HG03108 (cell line): ENCODE measurements around the gene SMPD3.

Experiments used
- ATAC-seq: cut with Tn5 transposase; IDR thresholded peaks from one replicate; pipeline ENCODE4 v1.9.1; 2021; ENCODE audit warnings: moderate library complexity; ENCODE audit not compliant: unreplicated experiment

Gene SMPD3

GRCh38 chr16:68371706-68372380, 76.5 kb downstream of the SMPD3 start:
- ATAC-seq: no peak

- ATAC-seq: no peak
These were observed 77.0 kb downstream of the SMPD3 start for GRCh38 chr16:68371276-68371651.

- ATAC-seq: no peak
These were observed 77.6 kb downstream of the SMPD3 start for GRCh38 chr16:68370581-68371275.

- peak; percentile 61 for ATAC-seq
These were observed 78.4 kb downstream of the SMPD3 start for GRCh38 chr16:68369697-68370580.

DNA sequence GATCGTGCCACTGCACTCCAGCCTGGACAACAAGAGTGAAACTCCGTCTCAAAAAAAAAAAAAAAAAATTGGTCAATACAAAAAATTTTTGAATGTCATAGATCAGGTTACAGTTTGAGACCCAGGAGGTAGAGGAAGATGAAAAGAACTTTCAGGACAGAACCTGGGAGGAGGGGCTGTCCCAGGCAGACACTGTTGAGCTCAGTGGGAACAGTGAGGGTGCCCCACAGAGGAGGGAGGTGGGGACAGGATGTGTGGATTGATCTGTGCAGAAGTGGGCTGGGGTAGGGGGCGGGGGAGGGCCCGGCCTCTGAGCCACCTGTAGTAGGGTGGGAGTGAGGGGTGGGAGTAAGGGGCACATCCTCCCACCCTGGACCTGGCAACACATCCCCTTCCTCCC, 79.1 kb downstream of the SMPD3 start:
- no peak for ATAC-seq

DNA sequence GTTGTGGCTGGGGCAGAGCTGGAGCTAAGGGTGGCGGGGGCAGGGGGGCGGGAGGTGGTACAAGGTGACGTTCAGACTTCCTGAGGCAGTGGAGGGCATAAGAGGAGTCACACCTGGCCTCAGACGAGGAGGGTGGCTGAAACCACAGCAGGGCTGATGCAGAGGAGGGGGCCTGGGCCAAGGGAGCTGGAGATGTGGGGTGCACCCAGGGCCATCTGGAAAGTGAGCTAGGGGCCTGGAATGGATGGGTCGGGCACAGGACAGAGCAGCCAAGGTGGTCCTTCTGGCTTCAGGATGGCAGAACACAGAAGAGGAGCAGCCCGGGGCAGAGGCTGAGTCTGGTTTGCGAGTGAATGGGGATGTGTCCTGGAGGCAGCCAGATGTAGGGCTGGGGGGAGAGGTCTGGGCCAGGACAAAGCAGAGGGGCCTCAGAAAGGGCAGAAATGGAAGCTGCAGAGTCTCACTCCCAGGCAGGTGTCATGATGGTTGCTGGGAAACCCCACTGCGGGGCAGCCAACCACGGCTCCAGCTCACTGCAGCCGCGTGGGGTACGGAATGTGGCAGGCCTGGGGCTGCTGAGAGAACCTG, 79.9 kb downstream of the SMPD3 start:
- ATAC-seq: no peak

- ATAC-seq: no peak
These were observed 80.4 kb downstream of the SMPD3 start for GRCh38 chr16:68367891-68368290.

DNA sequence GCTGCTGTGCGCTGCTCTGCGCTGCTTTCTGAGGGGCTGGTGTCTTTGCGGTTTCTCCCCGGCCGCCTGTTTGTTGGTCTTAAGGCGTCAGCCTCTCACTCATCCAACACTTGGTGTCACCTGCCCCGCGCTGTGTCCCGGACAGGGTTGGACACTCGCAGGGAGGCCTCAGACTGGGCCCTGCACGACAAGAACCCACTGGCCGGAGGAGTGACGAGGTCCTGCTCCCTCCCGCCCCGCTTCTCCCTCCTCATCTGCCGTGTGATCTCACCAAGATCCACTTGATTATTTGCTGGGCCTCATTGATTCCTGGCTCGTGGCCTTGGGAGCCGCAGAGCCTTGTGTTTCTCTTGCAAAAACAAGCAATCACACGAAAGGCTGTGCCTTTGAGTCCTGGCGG, 80.9 kb downstream of the SMPD3 start:
- ATAC-seq: no peak

- no peak for ATAC-seq
These were observed 81.3 kb downstream of the SMPD3 start for GRCh38 chr16:68367030-68367429.

DNA sequence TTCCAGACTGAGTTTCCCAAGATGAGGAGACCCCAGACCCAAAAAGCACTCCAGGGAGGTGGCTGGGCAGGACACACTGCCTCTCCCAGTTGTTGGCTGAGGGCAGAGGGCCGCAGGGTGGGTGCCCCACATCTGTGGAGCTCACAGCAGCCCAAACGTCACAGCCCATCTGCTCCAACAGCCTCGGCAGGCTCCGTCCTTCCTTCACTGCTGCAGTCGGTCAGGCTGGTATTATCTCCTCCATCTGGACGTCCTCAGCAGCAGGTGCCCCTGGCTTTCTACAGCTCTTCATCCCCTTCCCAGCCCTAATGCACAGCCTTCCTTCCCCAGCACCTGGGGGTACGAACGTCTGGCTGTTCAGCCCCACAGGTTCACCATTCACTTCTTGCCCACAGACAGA, 82.2 kb downstream of the SMPD3 start:
- no peak for ATAC-seq

GRCh38 chr16:68365167-68365817, 83.0 kb downstream of the SMPD3 start:
- no peak for ATAC-seq

- no peak for ATAC-seq
These were observed 83.7 kb downstream of the SMPD3 start for GRCh38 chr16:68364561-68364998.

- ATAC-seq: no peak
These were observed 84.4 kb downstream of the SMPD3 start for GRCh38 chr16:68363658-68364521.

DNA sequence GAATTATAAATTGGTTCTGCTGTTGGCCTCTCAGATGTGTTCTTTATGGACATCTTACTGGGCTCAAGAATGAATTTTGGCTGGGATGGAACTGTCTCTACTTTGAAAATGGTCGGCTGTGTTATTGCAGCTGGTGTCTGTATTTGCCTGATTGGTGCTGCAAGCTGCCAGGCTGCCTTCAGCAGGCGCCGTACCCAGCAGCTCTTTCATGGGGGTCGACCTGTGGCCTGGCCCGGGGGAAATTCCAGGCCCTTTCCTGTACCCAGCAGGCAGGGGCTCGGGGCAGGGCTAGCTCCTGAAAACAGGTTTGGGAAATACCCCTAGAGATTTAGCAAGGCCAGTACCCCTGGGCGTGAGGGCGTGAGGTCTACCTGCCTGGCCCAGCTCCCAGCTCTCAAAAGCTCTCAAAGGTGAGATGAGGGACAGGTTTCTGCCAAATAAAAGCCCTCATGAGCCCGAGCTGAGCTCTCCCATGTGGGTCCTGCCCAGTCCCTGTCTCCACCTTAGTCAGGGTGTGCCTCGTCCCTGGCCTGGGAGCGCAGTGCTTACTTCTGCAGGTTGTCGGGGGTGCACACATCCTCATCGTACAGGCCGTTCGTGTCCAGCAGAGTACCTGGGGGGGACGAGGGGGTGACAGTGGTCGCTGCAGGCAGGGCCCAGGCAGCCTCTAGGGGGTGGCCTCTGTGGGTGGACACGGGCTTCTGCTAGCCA, 85.2 kb downstream of the SMPD3 start:
- no peak for ATAC-seq

DNA sequence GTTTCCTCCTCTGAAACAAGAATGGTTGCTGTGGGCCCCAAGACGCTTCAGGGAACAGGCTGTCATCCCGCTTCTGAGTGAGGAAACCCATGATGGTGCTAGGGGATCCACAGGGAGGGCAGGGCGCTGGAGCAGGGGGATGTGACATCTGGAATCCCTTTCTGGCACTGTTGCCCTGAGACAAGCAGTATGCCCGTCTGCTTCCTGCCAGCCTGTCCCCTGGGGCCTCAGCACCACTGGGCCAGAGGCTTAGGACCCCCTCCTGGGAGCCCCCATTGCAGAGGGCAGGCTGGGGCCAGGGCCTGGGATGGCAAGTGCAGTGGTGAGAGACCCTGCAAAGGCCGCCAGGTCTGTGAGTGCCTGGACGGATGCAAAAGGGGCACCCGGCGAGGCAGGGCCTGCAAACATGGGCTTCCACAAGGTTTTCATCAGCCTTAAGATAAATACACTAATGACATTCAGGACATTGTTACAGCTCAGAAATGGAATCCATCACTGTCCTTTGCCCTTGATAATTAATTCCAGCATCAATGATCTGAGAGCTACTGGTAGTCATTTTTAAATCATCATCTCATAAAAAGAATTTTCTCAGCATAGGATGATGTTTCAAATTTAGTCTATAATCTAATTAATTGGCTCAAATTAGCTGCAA, 85.9 kb downstream of the SMPD3 start:
- no peak for ATAC-seq

GRCh38 chr16:68361485-68361884, 86.8 kb downstream of the SMPD3 start:
- no peak for ATAC-seq

GRCh38 chr16:68360956-68361355, 87.4 kb downstream of the SMPD3 start:
- ATAC-seq: no peak

- no peak for ATAC-seq
These were observed 87.8 kb downstream of the SMPD3 start for GRCh38 chr16:68360547-68360946.
